Adrenal gland (tissue), 12 donors: Measurements from ENCODE around the gene KCNMB3. TPM values are rescaled to one million over a fixed set of nuclear protein-coding genes. Genes with fewer than 3 reads are reported as not detected.

Source experiments
- DNase-seq, 7 donors: peaks; one replicate each; pipeline ENCODE4 v3.0.0-alpha.2; 2019 to 2020
- H3K27ac ChIP-seq, 5 donors: fragments of 200-600 bp; sonication (generic) in 4 of 5; 1 replicate in 3 of 5; 2 replicates in 2 of 5; pipeline versions ENCODE4 v1.5.1 to v1.8.0; 2016 to 2020; ENCODE audit warnings: mild to moderate bottlenecking in 1 of 5
- H3K27me3 ChIP-seq: fragments of 200-600 bp; 2 replicates; pipeline ENCODE4 v1.8.0; 2021
- H3K36me3 ChIP-seq, 2 donors: fragments of 200-600 bp; replicated peaks in 1 of 2; 1 replicate in 1 of 2; 2 replicates in 1 of 2; pipeline versions ENCODE4 v1.5.1 to v1.8.0; 2018 to 2022
- H3K4me1 ChIP-seq, 2 donors: fragments of 200-600 bp; replicated peaks in 1 of 2; 1 replicate in 1 of 2; 2 replicates in 1 of 2; pipeline versions ENCODE4 v1.5.1 to v1.8.0; 2018 to 2021
- H3K4me3 ChIP-seq, 4 donors: fragments of 200-600 bp; sonication (generic) in 3 of 4; one replicate each; pipeline ENCODE4 v1.5.1; 2016 to 2018
- H3K9me3 ChIP-seq, 3 donors: fragments of 200-600 bp; sonication (generic) in 1 of 3; replicated peaks in 1 of 3; 1 replicate in 2 of 3; 2 replicates in 1 of 3; pipeline versions ENCODE4 v1.5.1 to v1.8.0; 2016 to 2021
- POLR2A ChIP-seq, 2 donors: fragments of 450-650 bp; IDR thresholded peaks; one replicate each; pipeline ENCODE4 v1.6.1; 2017; ENCODE audit warnings: antibody characterized with exemption in 2 of 2, mild to moderate bottlenecking in 2 of 2, moderate library complexity in 1 of 2
- WGBS, 4 donors: extraction: QIAGEN DNeasy Blood & Tissue Kit in 2 of 4; methylation state at CpG; one replicate each; pipeline versions ENCODE4 v1.1.5 to v1.1.7; 2013 to 2017; 5-methylcytosine and 5-hydroxymethylcytosine counted together
- intact Hi-C, 2 donors: fragments of 100-400 bp; cut with DNase I; formaldehyde crosslinking; loops; one replicate each; pipeline versions ENCODE4 v1.14.1 to v1.15.0; 2022 to 2023
- polyA plus RNA-seq, 3 donors: library from polyadenylated mRNA; stranded (reverse); fragments of 200-250 nt in 2 of 3; fragments of 350-450 nt in 1 of 3; fragmentation: Illumina TruSeq in 1 of 3; extraction: RNeasy Lipid Tissue Mini Kit (QIAGEN cat#74804) in 1 of 3; gene quantifications; one replicate each; pipeline ENCODE4 v1.2.3, GENCODE V29; 2013 to 2014
- total RNA-seq, 9 donors: library from RNA; depleted of rRNA in 4 of 9; stranded (reverse); fragments of >200 nt in 4 of 9; fragments of 120-200 nt in 1 of 9; fragmentation: NEBNext Ultra II Directional in 1 of 9; extraction: Animal tissue kit (Norgen Biotek cat#: 25700) in 1 of 9; gene quantifications; one replicate each; pipeline versions ENCODE4 v1.1.0 to v1.2.4, GENCODE V29; 2013 to 2023
- TF ChIP-seq, protein P1 (sequence below), 6 experiments: fragments of 450-650 bp in 4 of 6; fragments of 200-600 bp in 2 of 6; sonication (generic) in 1 of 6; IDR thresholded peaks; 1 replicate in 5 of 6; 2 replicates in 1 of 6; pipeline versions ENCODE4 v1.5.1 to v1.8.0; 2016 to 2021; ENCODE audit warnings: antibody characterized with exemption in 6 of 6, mild to moderate bottlenecking in 2 of 6, moderate library complexity in 1 of 6
- donor health status: healthy with polysubstance abuse.
- donor health status: Bipolar disorder and iron deficiency.
- donor health status: DM: yes; HTN: yes; CAD: no.
- donor health status: DM: no; HTN: no; CAD: no.
- donor health status: DM: no; HTN: no; CAD: no.
- donor health status: DM: yes; HTN: yes; CAD: no.

KCNMB3 gene
- total and polyA plus RNA-seq, 12 donors = under 0.01 to 5.7 (median 2.3) TPM

DNA sequence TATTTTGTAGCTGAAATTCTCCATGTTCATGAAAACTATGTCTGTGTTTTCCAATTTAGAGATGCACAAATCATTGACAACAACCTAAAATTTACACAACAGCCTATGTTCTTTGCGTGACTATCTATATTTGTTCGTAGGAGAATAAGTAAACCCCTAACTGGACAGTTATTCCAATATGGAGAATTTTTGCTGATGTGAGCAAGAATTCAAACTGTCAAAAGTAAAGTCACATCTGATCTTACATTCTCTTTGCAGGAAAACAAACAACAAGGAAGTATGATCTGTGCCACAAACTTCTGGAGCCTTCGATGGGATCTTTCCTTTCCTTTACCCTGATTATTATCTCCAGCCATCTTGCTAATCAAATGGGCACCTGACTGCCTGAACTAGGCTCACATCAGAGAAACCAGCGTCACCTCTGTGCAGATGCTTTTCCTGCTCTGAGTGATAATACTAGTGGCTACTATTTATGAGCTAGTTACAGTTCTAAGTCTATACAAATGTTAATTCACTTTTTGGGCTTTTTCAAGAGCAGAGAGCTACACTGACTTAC, 18.3 kb upstream of the KCNMB3 start:
- TF ChIP-seq, protein P1, sequence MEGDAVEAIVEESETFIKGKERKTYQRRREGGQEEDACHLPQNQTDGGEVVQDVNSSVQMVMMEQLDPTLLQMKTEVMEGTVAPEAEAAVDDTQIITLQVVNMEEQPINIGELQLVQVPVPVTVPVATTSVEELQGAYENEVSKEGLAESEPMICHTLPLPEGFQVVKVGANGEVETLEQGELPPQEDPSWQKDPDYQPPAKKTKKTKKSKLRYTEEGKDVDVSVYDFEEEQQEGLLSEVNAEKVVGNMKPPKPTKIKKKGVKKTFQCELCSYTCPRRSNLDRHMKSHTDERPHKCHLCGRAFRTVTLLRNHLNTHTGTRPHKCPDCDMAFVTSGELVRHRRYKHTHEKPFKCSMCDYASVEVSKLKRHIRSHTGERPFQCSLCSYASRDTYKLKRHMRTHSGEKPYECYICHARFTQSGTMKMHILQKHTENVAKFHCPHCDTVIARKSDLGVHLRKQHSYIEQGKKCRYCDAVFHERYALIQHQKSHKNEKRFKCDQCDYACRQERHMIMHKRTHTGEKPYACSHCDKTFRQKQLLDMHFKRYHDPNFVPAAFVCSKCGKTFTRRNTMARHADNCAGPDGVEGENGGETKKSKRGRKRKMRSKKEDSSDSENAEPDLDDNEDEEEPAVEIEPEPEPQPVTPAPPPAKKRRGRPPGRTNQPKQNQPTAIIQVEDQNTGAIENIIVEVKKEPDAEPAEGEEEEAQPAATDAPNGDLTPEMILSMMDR (IDR thresholded peaks at IDR 0.05) = no peak
- TF ChIP-seq POLR2A (IDR thresholded peaks at IDR 0.05) = no peak
- 64 to 82% (median 71%) methylated on average over 4 of the region's 4 CpGs for WGBS, 4 donors
- intact Hi-C loops = no loop called here

DNA sequence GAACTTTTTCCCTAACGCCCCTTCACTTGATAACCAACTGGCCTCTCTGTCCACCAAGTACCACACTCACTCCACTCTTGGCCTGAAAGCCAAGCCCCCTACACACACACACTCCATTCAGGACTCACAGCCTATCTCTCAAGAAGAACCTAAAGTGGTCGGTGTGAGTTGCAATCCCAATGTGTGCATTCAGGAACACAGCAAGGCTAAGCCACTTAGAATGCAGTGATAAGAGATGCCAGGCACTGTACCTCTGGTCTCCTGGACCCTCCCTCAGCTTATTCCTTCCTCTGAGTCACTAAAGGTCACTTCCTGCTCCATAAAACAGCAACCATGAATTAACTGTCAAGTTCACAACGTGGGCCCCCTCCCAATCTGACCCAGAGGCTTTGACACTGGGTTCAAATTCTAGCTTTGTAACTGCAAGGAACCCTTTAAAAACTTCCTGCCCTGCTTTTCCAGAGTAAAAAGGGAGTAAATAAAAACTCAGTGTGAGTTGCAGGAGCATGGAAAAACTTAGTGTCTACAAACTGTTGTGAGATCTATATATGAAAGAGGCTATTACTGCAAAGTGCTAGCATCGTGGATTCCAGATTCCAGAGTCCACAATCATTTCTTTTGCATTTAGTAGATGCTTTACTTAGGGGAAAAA, 17.6 kb upstream of the KCNMB3 start:
- DNase-seq = no peak
- Histone ChIP-seq H3K4me3 (no peak overlapping the region), H3K36me3 (no peaks in the 10 kb centered on the region), H3K4me1 (no peaks in the 10 kb centered on the region), H3K9me3 (no peaks in the 10 kb centered on the region), H3K27ac (no peak overlapping the region), H3K27me3 (no peaks in the 10 kb centered on the region)
- no peak for TF ChIP-seq POLR2A (IDR thresholded peaks at IDR 0.05)
- TF ChIP-seq, protein P1 (IDR thresholded peaks at IDR 0.05) = no peak
- intact Hi-C loops = no loop called here
- 46 to 56% (median 52%) methylated on average over 4 of the region's 4 CpGs for WGBS, 4 donors

More for the DNA sequence above, 18.3 kb upstream of the KCNMB3 start:
- Histone ChIP-seq H3K36me3 (no peaks in the 10 kb centered on the region), H3K4me1 (no peaks in the 10 kb centered on the region), H3K4me3 (no peak overlapping the region), H3K27me3 (no peaks in the 10 kb centered on the region), H3K27ac (no peak overlapping the region), H3K9me3 (no peaks in the 10 kb centered on the region)
- no peak for DNase-seq

DNA sequence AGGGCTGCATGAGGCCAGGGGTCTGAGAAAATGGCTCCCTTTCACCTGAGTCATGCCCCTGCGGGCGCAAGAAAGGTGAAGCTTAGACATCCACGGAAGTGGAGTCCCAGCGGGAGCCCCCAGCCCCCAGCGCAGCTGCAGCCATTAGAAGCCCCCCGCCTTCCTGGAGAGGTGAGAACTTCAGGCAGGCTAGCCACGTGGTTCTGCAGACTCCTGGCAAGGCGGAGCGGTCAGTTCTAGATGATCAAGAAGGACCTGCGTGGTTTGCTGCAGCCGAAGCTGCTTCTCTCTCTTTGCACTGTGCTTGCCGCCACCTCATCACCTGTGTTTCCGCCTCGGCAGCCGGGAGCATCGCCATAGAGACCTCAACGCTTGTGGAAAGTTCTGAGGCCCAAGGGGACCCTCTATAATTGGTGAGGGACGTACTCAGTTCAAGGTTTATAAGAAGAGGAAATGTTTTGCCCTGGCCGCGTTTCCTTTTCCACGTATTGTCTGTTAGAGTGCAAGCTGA, 15.8 kb upstream of the KCNMB3 start:
- TF ChIP-seq POLR2A (IDR thresholded peaks at IDR 0.05) = no peak
- TF ChIP-seq, protein P1 (IDR thresholded peaks at IDR 0.05) = no peak
- Histone ChIP-seq H3K4me1 (no peaks in the 10 kb centered on the region), H3K4me3 (no peak overlapping the region), H3K27me3 (no peaks in the 10 kb centered on the region), H3K27ac (no peak overlapping the region), H3K9me3 (no peaks in the 10 kb centered on the region), H3K36me3 (no peaks in the 10 kb centered on the region)
- DNase-seq = peak in 1 of 7 donors; percentile 20
- intact Hi-C loops = no loop called here
- WGBS, 4 donors = 71 to 80% (median 77%) methylated on average over 11 to 21 of the region's 21 CpGs

DNA sequence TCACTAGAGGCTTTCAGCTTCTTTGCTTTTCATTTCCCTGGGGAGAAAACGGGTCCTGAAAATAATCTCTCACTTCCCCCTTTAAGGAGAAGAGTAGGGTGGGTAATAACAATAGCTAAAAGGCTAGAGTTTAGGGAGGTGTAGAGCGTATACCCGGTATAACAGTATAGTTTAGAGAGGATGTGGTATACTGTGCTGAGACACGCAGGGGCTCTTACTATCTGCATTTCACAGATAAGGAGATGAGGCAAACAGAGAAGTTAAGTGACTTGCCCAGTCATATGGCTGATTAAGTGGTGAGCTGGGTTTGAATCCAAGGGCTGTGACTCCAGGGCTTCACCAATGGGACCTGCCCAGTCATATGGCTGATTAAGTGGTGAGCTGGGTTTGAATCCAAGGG, 15.0 kb upstream of the KCNMB3 start:
- TF ChIP-seq, protein P1 (IDR thresholded peaks at IDR 0.05) = no peak
- TF ChIP-seq POLR2A (IDR thresholded peaks at IDR 0.05) = no peak

More for the DNA sequence above, 15.0 kb upstream of the KCNMB3 start:
- intact Hi-C loops = no loop called here
- WGBS, 4 donors = 73 to 85% (median 75%) methylated on average over 4 of the region's 4 CpGs
- H3K36me3 ChIP-seq = no peaks in the 10 kb centered on the region
- H3K27me3 ChIP-seq = no peaks in the 10 kb centered on the region
- H3K4me3 ChIP-seq = no peak overlapping the region
- DNase-seq = no peak
- no peaks in the 10 kb centered on the region for H3K4me1 ChIP-seq
- no peaks in the 10 kb centered on the region for H3K9me3 ChIP-seq
- H3K27ac ChIP-seq = no peak overlapping the region
